NCI-H2196 treated with DMSO at 0.1 percent for 48 hours (cell line): ENCODE data around the gene UBE2E1.
"Not testable (repeated sequence)": the region's sequence is repeated elsewhere in the genome, so short reads cannot be mapped to it uniquely, and the experiment has no call there.

Source experiments
- DNase-seq: peaks from one replicate; lab custom pipeline; 2025; ENCODE audit not compliant: unreplicated experiment; lab: John Stamatoyannopoulos, UW

UBE2E1 gene

DNA sequence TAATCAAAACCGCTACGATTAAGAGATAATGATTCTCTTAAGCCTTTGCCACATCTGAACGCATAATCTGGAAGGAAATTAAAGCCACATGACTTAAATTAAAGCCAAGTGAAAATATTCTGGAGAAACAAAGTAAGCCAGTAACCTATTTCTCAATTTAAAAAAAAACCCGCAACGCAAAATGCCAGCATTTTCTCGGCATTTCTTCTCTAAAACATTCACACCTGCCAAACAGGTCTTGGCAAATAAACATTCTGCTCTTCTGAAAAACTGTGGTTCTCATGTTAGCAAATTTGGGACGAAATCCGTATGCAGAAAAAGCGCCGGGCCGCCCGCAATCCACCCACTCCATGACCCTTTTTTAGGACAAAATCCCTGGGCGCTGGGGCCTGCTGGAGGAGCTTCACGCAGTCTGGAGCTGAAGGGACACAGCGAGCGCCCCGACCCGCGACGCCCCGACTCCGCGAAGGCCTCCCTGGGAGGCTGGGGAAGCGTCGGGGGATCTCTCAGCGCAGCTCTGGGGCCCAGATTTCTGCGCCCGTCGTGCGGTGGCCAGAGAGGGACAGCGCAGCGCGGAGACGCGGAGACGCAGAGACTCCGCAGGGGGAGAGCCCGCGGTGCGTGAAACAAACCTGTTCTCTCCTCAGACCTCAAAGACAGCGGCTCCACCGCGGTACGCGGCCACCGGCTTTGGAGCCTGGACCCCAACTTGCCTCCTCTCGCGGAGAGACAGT lies 110.6 kb downstream of the UBE2E1 start:
- DNase-seq: no peak

DNA sequence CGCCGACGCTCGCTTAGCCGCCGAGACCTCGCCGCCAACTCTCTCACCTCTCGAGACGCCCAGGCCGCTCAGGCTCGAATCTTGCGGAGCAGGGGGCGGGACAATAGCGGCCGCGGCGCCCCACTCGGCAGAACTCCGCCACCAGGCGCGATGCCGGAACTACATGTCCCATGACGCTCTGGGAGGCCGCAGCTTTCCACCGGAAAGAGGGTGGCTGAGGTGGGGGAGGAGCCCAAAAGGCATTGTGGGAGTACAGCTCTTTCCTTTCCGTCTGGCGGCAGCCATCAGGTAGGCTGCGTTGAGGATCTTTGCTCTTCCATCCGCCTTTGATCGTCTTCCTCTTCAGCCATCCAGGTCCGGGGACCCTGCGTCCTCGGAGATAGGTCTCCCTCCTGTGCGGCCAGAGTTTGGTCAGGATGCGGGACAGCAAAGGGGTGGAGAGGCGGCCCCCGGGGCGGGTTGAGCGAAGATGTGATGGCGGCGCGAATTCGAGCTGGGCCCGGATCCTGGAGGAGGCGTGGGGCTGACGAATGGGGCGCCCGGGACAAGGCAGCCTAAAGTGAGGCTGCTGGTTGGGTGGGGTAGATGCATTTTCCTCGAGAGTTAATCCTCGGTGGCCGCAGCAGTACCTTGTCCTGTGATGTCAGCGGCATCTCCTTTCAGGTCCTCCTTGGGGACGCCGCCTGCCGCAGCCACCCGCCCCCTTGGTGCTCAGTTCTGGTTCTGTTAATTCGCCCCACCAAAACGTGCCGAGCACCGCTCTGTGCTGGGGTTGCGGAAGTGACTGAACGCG lies 111.3 kb downstream of the UBE2E1 start, which contains the start of the genes NKIRAS1 and RPL15:
Gene NKIRAS1, minus strand, starts transcription at position 105 of the 793 bp plus-strand sequence. CDS start 6,086 bp downstream, outside the sequence.
Gene RPL15, plus strand, starts transcription at position 247 of the 793 bp plus-strand sequence. CDS start 728 bp downstream, outside the sequence.
- DNase-seq: peak; percentile 60

DNA sequence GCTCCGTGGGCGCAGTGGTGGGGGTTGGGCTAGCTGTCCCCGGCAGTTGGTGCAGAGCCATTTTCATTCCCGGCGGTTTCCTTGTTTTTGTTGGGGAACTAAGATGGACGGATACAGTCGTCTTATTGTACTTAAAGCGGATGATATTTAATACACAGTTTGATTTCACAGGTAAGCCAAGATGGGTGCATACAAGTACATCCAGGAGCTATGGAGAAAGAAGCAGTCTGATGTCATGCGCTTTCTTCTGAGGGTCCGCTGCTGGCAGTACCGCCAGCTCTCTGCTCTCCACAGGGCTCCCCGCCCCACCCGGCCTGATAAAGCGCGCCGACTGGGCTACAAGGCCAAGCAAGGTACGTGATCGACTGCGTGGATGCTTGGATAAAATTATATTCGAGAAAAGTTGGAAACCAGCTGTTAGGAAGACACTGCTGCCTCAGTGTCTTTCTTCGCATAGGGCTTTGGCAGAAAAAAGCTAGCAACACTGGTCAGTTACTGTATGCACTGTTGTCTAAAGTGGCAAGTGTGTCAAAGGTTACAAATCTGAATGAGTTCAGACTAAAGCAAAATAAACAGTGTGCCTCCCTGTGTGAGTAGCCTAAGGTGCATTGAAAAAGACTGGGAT lies 112.0 kb downstream of the UBE2E1 start:
- DNase-seq: not testable (repeated sequence)

DNA sequence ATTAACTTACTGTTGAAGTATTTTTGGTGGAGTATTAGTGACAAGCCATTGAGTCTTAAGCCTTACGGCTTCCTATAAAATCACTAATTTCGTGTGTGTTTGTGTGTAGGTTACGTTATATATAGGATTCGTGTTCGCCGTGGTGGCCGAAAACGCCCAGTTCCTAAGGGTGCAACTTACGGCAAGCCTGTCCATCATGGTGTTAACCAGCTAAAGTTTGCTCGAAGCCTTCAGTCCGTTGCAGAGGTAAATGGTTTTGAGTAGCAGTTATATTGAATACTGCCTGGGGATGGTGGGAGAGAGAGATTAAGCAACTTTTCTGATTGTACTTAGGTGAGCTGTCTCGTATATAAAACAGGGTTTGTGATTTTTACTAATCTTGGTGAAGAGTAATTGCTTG lies 112.6 kb downstream of the UBE2E1 start:
- DNase-seq: not testable (repeated sequence)

DNA sequence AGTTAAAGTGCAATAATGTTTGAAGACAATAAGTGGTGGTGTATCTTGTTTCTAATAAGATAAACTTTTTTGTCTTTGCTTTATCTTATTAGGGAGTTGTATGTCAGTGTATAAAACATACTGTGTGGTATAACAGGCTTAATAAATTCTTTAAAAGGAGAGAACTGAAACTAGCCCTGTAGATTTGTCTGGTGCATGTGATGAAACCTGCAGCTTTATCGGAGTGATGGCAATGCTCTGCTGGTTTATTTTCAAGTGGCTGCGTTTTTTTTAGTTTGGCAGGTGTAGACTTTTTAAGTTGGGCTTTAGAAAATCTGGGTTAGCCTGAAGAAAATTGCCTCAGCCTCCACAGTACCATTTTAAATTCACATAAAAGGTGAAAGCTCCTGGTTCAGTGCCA lies 113.9 kb downstream of the UBE2E1 start:
- no peak for DNase-seq

DNA sequence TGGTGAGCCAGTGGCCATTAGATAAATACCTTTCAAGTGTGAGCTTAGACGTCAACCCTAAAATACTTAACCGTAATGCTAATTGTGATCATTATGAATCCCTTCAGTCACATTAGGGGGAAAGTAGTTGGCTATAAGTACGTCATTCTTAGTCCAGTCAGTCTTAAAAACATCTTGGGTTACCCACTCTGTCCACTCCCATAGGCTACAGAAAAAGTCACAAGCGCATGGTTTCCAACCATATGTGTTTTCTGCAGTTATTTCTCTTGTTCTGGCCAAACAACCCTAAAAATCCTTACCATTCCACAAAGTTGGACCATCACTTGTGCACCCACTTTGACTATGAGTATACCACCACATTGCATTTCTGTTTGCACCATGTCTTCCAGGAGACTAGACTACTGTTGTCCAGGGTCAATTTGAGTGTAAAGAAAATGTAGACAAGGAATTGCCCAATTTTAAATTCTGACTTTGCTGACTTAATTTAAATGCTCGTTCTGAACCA lies 114.4 kb downstream of the UBE2E1 start:
- no peak for DNase-seq

DNA sequence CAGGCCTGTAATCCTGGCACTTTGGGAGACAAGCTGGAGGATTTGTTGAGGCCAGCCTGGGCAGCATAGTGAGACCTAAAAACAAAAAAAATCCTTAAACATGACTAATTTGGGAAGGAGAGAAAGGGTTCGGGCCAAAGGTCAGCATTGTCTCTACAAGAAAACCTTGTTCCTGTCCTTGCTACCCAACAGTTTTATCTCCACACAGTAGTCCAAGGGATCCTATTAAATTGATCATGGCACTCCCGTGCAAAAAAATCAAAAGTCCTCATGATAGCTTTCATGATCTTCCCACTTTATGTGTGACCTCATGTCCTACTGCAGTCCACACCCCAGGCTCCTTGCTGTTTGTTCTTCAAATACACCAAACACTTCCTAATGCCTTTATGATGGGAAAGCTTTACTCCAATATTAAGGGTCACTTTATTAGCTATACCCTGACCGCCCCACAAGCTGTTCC lies 115.3 kb downstream of the UBE2E1 start:
- DNase-seq: no peak

DNA sequence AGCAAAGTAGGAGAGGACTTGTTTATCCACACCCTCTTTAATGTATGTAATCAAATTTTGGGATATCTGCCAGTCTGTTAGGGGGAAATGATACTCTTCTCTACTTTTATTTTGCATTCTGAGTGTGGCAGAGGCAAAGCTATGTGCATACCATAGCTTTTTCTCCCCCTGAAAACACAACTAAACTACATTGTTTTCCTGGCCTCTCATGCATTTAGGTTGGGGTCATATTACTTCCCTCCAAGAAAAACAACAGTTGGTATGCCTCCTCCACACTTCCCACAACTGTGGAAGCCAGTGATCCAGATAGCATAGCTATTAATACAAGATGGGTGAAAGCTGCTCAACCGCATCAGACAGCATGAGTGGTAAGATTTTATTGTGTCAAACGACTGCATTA lies 118.0 kb downstream of the UBE2E1 start:
- DNase-seq: no peak

DNA sequence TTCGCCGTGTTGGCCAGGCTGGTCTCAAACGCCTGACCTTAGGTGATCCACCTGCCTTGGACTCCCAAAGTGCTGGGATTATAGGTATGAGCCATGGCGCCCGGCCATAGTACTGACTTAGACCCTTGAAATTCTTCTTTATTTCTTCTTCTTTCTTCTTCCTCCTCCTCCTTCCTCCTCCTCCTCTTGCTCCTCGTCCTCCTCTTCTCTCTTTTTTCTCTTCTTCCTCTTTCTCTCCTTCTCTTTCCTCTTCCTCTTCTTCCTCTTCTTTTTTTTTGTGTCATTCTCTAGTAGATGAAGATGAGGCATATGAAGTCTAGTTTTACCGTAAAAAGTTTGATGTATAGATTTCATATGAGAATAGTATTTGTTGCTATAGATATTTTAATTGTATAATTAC lies 120.5 kb downstream of the UBE2E1 start:
- no peak for DNase-seq

DNA sequence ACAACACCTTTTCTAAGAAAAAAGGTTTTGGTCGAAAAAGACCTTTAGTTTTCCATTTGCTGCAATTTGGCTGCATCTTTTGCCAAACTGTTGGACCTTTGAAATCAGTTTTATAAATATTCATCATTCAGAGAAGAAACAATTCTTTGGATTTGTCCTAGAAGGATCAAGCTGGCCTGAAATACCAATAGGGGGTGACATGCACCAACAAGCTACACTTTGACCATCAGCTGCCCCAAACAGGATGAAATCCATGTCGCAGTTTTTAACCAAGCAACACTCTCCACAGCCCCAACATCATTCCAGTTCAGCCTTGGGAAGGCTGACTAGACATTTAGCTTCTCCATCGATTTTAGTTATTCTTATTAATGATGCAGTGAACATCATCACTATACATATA lies 121.0 kb downstream of the UBE2E1 start:
- no peak for DNase-seq

DNA sequence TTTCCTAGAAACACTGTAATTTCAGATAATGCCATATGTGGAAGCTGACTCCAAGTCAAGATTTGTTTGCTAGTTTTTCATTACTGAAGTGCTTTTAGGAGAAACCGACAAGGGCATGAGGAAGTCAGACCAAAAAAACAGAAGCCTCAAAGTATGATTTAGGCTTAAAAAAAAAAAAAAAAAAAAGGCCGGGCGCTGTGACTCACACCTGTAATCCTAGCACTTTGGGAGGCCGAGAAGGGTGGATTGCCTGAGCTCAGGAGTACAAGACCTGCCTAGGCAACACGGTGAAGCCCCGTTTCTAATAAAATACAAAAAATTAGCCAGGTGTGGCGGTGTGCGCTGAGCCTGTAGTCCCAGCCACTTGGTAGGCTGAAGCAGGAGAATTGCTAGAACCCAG lies 122.8 kb downstream of the UBE2E1 start:
- DNase-seq: no peak

DNA sequence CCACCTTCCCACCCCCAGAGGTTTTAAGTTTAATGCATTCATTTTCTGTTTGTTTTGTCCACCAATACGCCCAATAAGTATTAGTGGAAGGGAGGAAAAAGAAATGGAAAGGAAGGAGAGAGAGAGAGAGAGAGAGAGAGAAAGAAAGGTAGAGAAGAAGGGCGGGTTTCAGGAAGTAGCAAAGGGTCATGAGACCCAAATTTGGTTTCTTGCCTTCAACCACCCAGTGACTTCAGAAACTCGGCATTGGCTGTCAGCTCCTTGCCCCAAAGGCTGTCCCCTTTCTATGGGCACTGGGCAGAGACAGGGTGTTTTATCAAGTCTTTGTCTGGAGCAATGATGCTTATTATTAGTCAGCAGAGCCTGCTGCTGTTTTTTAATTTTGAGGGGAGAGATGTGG lies 125.8 kb downstream of the UBE2E1 start:
- no peak for DNase-seq

DNA sequence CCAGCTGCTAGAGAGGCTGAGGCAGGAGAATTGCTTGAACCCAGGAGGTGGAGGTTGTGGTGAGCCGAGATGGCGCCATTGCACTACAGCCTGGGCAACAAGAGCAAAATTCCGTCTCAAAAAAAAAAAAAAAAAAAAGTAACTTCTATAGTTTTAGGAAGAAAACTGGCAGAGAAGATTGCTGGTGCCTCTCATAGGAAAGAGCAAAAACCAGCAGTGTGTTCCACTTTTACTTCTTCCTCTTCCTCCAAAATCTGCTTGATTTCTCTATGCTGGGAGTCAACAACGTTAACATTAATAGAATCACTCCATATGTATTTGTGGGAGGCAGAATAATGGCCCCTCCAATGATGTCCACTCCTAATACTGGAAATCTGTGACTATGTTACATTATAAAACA lies 126.8 kb downstream of the UBE2E1 start:
- no peak for DNase-seq

DNA sequence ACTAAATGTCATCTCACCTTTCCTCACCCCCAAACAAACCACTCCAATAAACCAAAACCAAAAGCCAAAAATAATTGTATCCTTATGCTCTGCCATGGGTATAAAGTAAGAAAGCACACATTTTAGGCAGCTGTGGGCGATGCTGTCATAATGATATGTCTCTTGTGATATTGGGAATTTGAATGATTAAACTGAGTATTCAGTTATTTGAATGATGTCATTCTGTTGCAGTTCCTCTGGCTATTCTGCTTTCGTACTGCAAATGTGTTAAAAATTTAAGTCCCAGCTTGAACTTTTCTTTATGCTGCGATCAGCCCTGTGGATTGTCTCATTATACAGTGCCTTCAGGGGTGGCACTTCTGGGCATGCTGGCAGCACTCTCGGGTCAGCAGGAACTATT lies 128.5 kb downstream of the UBE2E1 start:
- no peak for DNase-seq

DNA sequence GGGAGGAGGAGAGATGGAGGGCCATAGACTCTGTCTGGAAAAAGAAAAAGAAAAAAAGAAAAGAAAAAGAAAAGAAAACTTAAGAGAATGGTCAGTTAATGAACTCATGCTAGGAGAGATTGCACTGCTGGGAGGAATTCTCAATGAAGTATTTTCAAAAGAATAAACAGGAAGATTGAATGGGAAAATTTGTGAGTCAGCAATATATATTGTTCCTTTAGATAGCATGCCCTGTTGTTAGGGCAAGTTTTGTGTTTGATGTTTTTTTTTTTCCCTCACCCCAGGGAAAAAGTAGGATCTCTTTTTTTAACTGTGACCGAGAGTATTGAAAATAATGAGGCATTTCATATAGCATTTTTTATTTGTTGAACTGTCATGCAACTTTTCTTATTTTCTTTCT lies 131.5 kb downstream of the UBE2E1 start:
- DNase-seq: no peak

DNA sequence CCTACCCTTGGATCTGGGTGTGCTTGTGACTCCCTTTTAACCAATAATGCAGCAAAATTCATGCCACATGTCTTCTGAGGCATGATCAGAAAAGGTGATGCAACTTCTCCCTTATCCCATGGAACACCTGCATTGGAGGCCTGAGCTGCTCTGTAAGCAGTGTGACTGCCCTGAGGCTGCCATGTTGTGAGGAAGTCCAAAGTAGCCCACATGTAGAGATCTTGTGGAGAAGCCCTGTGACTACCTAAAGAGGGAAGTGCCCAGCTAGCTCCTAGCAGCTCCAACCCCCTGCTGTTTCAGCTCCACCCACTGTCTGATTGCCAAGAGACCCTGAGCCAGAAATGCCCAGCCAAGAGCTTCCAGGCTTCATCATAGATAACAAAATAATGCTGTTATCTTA lies 132.9 kb downstream of the UBE2E1 start:
- DNase-seq: no peak

DNA sequence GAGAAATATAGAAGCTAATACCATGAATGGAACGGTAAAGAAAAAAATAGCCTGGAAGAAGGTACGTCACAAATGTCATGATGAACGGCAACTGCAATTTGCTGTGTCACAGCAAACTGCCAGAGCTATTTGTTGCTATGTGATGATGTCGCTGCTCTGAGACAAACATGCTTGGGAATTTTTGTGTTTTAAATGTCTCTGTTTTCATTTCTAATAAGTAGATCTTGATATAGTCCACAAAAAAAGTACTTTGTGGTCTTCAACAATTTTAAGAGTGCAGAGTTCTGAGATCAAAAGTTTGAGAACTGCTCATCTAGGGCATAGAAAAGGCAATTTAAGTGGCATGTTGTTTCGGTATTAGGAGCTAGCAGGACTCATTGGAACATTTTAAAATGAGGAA lies 135.0 kb downstream of the UBE2E1 start:
- no peak for DNase-seq
